Mucosa of descending colon (tissue), 3 donors: ENCODE results near the gene SDE2. TPM values are rescaled to one million over a fixed set of nuclear protein-coding genes. Genes with fewer than 3 reads are reported as not detected.
"Not testable (repeated sequence)": the region's sequence is repeated elsewhere in the genome, so short reads cannot be mapped to it uniquely, and the experiment has no call there.

Experiments
- ATAC-seq: fragments of 200-7000 bp; cut with Tn5 transposase; one replicate; pipeline ENCODE4 v1.9.1; 2020; ENCODE audit warnings: mild to moderate bottlenecking, moderate library complexity
- DNase-seq, 3 donors: peaks; one replicate each; pipeline ENCODE4 v3.0.0-alpha.2; 2020
- H3K36me3 ChIP-seq: fragments of 200-600 bp; one replicate; pipeline ENCODE4 v1.8.0; 2021; ENCODE audit warnings: low read depth, mild to moderate bottlenecking
- H3K4me1 ChIP-seq: fragments of 200-600 bp; one replicate; pipeline ENCODE4 v1.8.0; 2021; ENCODE audit warnings: low read depth, mild to moderate bottlenecking
- H3K4me3 ChIP-seq: fragments of 200-600 bp; one replicate; pipeline ENCODE4 v1.8.0; 2021; ENCODE audit warnings: mild to moderate bottlenecking
- H3K9me3 ChIP-seq: fragments of 200-600 bp; one replicate; pipeline ENCODE4 v1.8.0; 2021; ENCODE audit warnings: mild to moderate bottlenecking
- CTCF ChIP-seq: fragments of 200-600 bp; IDR thresholded peaks from one replicate; pipeline ENCODE4 v1.8.0; 2022; ENCODE audit warnings: antibody characterized with exemption, mild to moderate bottlenecking
- intact Hi-C, 2 donors: fragments of 100-400 bp; cut with DNase I in 1 of 2; cut with micrococcal nuclease in 1 of 2; formaldehyde crosslinking; loops; one replicate each; pipeline versions ENCODE4 v1.11.0 to v1.11.1; 2022; cut with DNase I, micrococcal nuclease
- total RNA-seq, 3 donors: library from RNA; stranded (reverse); fragmentation: NEBNext Ultra II Directional in 2 of 3; extraction: Animal tissue kit (Norgen Biotek cat#: 25700) in 2 of 3; gene quantifications; one replicate each; pipeline versions ENCODE4 v1.2.1 to v1.2.4, GENCODE V29; 2021 to 2023
- donor health status: DM: no; HTN: no; CAD: no; lungs with moderate emphysema.
- donor health status: DM: no; HTN: no; CAD: no.
- donor health status: DM: no; HTN: yes; CAD: no.

The SDE2 gene
- total RNA-seq, 3 donors from 2014 or later: 14.1 to 21.0 (median 15.0) TPM

- ATAC-seq: peak; percentile 94
- H3K4me3 ChIP-seq: no peak overlapping the region
Observed at GRCh38 chr1:225973158-225973557, 26.0 kb downstream of the SDE2 start.

GRCh38 chr1:225972344-225973152, 26.6 kb downstream of the SDE2 start:
- Histone ChIP-seq H3K36me3 (no peaks in the 10 kb centered on the region), H3K4me1 (no peaks in the 10 kb centered on the region), H3K4me3 (no peak overlapping the region), H3K9me3 (no peaks in the 10 kb centered on the region)
- DNase-seq (no peak), ATAC-seq (no peak)
- intact Hi-C loops: loop anchor here (10.0 kb wide), 2 partner anchors 498 to 648 kb away; no protein-coding TSS in a partner anchor
- no peak for TF ChIP-seq CTCF

More at GRCh38 chr1:225973158-225973557, 26.0 kb downstream of the SDE2 start:
- Histone ChIP-seq H3K9me3 (no peaks in the 10 kb centered on the region), H3K36me3 (no peaks in the 10 kb centered on the region), H3K4me1 (no peaks in the 10 kb centered on the region)
- intact Hi-C loops: loop anchor here (10.0 kb wide), 2 partner anchors 498 to 648 kb away; no protein-coding TSS in a partner anchor
- no peak for TF ChIP-seq CTCF
- peak; percentile 61 to 79 (median 62) for DNase-seq

- DNase-seq, H3K36me3 ChIP-seq, H3K9me3 ChIP-seq, H3K4me3 ChIP-seq, H3K4me1 ChIP-seq, ATAC-seq: not testable (repeated sequence)
- intact Hi-C loops: loop anchor here (10.0 kb wide), 2 partner anchors 496 to 646 kb away; no protein-coding TSS in a partner anchor
Observed at GRCh38 chr1:225970592-225971157, 28.5 kb downstream of the SDE2 start.

GRCh38 chr1:225969751-225970150, 29.4 kb downstream of the SDE2 start:
- H3K9me3 ChIP-seq, H3K36me3 ChIP-seq, ATAC-seq, H3K4me1 ChIP-seq, DNase-seq, H3K4me3 ChIP-seq: not testable (repeated sequence)
- intact Hi-C loops: loop anchor here (10.0 kb wide), 2 partner anchors 495 to 645 kb away; no protein-coding TSS in a partner anchor

- DNase-seq (no peak), ATAC-seq (no peak)
- intact Hi-C loops: no loop called here
- no peak for TF ChIP-seq CTCF
- no peaks in the 10 kb centered on the region for H3K36me3 ChIP-seq
- no peak overlapping the region for H3K4me3 ChIP-seq
- no peaks in the 10 kb centered on the region for H3K9me3 ChIP-seq
- H3K4me1 ChIP-seq: no peaks in the 10 kb centered on the region
Observed at GRCh38 chr1:225965231-225965630, 33.9 kb downstream of the SDE2 start.

GRCh38 chr1:225963735-225964530, 35.2 kb downstream of the SDE2 start:
- no peak for TF ChIP-seq CTCF
- no peaks in the 10 kb centered on the region for H3K9me3 ChIP-seq
- DNase-seq (no peak), ATAC-seq (no peak)
- no peaks in the 10 kb centered on the region for H3K36me3 ChIP-seq
- intact Hi-C loops: no loop called here
- no peak overlapping the region for H3K4me3 ChIP-seq
- H3K4me1 ChIP-seq: no peaks in the 10 kb centered on the region
